ENCODE data around the gene FCHSD2.
"Not testable (repeated sequence)": the region's sequence is repeated elsewhere in the genome, so short reads cannot be mapped to it uniquely, and the experiment has no call there.

Gene FCHSD2

DNA sequence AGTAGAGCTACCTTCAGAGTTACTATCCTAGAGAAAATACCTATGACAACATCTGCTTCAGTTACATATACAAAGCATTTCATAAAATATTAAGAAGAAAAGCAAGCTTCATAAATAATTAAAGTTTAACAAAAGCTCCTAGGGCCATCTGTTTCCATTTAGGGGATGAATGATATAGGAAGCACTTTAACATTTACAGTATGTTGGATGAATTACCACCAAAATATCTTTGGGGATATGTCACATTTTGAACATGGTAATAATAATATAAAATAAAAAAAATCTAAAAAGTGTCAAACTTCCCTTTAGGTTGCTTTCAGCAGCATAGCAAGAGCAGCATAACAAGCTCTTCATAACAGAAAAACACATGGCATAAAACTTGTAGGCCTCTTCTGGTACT, 223.3 kb downstream of the FCHSD2 start:
- no peak for DNase-seq

DNA sequence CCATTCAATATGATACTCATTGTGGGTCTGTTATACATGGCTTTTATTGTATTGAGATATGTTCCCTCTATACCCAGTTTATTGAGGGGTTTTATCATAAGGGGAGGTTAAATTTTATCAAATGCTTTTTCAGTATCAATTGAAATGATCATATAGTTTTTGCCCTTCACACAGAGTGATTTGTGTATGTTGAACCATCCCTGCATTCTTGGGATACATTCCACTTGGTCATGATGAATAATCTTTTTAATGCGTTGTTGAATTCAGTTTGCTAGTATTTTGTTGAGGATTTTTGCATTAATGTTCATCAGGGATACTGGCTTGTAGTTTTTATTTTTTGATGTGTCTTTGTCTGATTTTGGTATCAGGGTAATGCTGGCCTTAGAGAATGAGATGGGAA, 229.9 kb downstream of the FCHSD2 start:
- no peak for DNase-seq

DNA sequence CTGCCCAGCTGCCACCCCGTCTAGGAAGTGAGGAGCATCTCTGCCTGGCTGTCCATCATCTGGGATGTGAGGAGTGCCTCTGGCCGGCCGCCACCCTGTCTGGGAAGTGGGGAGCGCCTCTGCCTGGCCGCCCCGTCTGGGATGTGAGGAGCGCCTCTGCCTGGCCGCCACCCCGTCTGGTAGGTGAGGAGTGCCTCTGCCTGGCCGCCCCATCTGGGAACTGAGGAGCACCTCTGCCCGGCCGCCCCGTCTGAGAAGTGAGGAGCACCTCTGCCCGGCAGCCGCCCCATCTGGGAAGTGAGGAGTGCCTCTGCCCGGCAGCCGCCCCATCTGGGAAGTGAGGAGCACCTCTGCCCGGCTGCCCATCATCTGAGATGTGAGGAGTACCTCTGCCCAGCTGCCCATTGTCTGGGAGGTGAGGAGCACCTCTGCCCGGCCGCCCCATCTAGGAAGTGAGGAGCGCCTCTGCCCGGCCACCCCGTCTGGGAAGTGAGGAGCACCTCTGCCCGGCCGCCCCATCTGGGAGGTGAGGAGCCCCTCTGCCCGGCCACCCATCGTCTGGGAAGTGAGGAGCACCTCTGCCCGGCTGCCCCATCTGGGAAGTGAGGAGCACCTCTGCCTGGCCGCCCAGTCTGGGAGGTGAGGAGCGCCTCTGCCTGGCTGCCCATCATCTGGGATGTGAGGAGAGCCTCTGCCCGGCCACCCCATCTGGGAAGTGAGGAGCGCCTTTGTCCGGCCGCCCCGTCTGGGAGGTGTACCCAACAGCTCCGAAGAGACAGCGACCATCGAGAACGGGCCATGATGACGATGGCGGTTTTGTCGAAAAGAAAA, 232.3 kb downstream of the FCHSD2 start:
- DNase-seq = not testable (repeated sequence)

DNA sequence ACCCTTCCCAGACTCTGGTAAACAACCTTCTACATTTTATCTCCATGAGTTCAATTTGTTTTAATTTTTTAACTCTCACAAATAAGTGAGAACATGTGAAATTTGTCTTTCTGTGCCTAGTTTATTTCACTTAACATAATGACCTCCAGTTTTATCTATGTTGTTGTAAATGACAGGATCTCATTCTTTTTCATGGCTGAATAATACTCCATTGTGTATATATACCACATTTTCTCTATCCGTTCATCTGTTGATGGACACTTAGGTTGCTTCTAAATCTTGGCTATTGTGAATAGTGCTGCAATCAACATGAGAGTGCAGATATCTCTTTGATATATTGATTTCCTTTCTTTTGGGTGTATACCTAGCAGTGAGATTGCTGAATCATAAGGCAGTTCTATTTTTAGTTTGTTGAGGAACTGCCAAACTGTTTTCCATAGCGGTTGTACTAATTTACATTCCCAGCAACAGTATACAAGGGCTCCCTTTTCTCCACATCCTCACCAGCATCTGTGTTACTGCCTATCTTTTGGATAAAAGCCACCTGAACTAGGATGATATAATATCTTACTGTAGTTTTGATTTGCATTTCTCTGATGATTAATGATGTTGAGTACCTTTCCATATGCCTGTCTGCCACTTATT, 234.0 kb downstream of the FCHSD2 start:
- no peak for DNase-seq

DNA sequence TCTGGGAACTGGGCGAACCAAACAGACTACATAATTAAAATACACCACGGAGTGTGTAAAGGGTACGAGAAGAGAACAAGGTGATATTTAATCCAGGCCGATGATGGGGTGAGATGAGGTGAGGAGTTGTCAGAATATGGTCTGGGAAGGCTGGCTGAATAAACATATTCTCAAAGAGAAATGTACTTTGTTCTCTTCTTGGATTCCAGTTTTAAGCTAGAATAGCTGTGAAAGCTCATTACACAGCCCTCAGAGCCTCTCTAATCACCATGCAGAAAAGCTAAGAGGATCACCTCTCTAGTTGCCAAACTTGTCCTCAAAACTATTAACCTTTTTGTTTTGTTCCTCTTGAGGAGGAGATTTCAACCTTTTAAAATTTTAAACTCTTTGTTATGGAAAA, 238.1 kb downstream of the FCHSD2 start:
- no peak for DNase-seq

DNA sequence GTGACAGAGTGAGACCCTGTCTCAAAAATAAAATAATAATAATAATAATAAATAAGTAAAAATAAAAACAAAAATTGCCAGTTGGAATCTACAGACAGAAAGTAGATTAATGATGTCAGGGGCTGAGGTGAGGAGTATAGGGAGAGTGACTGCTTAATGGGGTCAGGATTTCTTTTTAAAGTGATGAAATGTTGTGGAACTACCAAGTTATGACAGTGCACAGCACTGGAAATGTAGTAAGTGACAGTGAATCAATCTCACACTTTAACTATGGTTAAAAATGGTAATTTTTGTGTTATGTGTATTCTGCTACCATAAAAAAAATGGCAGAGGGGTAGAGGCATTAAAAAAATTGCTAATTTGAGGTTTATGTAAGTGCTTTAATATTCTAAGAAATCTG, 240.7 kb downstream of the FCHSD2 start:
- no peak for DNase-seq

DNA sequence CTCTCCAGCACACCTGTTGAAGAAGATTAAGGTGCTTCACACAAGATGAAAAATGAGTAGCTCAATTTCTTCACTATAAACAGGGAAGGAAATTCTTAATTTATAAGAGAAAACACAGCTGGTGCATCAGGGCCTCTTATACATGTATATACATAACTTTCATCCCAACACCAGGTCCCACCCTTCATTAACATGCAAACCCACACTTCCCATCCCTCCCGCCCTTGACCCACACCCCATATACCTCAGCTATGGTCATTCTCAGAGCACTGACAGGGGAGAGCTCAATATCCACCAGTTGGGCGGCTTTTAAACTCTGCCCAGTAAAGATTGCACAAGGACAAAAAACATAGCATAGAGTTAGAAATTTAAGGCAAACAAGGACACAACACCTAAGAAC, 242.1 kb downstream of the FCHSD2 start:
- no peak for DNase-seq

DNA sequence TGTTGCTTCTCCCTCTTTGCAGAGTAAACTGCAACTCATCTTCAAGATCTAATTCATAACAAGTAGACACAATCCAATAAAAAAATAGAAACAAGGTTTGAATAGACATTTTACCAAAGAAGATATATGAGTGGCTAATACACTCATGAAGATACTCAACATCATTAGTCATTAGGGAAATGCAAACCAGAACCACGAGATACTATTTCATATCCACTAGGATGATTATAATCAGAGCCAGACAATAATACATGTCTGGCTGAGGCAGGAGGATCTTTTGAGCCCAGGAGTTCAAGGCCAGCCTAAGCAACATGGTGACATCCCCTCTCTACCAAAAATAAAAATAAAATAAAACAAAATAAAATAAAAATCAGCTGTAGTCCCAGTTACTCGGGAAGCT, 242.9 kb downstream of the FCHSD2 start:
- DNase-seq = no peak

DNA sequence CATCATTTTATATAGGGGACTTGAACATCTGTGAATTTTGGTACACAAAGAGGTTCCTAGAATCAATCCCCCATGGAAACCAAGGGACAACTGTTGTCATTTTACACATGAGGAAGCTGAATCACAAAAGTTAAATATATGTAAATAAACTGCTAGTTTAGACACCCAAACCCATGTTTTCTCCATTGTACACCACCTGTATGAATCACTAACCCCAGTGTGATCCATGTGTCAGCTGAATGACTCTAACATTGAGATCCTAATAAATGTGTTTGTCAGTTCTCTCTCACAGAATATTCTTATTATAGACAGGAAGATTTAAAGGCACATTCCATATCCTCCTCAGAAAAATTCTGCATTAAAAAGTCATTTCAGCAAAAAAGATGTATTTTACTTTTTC, 244.6 kb downstream of the FCHSD2 start:
- DNase-seq = no peak

DNA sequence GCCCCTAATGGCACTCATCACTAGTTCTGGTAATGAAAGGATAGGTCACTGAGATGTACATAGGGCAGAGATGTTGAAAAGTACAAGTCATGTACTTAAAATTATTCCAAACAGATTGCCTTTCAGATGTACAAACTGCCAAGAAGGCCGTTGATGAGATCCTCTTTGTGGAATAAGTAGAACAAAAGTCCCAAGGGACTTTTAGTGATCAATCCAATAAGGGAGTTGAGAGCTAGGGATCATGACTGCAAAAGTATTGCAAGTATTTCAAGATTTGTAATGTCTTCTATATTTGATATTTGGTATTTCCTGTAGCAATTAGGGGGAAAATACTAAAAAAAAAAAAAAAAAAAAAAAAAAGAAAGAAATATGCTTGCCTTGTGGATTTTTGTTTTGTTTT, 245.7 kb downstream of the FCHSD2 start:
- no peak for DNase-seq

DNA sequence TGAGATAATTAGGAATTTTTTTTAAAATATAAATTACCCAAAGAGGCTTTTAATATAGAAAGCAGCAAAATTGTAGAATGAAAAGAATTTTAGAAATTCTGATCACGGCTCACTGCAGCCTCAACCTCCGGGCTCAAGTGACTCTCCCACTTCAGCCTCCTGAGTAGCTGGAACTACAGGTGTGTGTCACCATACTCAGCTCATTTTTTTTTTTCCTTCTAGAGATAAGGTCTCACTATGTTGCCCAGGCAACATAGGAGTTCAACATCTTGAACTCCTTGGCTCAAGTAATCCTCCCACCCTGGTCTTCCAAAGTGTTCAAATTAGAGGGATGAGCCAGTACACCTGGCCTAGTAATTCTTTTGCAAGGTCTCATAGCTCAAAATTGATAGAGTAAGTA, 251.2 kb downstream of the FCHSD2 start:
- DNase-seq = no peak

DNA sequence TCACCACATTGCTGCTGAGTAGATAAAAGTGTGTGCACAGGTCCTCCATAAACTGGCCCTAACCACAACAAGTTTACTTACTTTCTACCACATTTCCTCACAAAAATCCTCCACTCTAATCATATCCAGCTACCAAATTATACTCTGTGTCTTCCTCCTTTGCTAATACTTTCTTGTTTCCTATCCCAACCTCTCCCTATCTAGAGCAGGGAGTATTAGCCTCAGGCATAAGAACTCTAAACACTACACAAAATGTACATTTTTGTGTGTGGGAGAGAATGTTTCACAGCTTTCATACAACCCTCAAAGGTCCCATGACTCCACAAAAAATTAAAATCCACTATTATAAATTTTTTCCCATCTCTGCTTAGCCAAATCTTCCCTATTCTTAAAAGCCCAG, 255.5 kb downstream of the FCHSD2 start:
- no peak for DNase-seq

DNA sequence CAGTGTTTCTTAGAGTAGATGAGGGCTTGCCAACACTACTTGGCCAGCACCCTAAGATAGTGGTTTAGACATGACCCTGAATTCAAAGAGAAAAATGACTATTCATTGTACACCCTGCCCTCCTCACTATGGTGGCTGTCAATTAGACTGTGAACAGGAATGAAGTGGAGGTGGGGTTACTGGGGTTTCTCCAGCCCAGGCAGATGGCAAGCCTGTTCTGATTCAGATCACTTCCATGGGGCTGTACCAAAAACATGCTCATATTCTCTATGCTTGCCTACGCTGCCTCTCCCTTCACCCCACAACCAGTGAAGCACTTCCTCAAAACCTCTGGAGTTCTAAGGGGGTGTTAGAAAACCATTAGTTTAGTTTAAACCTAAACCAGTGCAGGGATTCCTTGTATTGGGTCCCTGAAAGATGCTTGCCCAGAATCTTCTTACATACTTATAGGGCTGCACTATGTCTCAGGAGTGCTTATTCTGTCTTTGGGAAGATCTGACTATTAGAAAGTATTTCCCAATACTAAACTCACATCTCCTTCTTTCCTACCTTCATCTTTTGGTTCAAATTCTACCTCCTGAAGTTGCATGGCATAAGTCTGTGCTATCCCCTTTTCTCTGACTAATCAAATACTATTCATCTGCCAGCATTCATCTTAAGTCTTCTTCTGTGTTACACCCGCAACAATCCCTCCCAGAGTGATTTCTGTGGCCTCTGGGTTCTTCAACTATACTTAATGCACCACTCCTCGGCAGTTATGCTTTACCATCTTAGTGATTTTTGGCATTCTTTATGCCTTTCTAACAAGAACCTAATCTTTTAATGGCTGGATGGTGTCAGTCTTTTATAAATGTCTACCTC, 256.1 kb downstream of the FCHSD2 start:
- DNase-seq = no peak

DNA sequence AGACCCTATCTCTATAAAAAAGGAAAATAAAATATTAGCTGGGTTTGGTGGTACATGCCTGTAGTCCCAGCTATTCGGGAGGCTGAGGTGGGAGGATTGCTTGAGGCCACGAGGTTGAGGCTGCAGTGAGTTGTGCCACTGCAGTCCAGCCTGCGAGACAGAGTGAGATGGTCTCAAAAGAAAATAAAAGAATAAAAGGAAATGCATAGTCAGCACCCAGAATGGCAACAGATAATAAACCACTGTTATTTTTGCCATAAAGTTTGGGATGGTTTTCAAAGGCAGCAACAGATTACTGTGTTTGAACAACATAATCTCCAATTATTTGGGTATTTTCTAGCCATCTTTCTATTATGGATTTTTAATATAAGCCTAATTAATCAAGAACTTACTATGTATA, 266.0 kb downstream of the FCHSD2 start:
- DNase-seq = no peak

DNA sequence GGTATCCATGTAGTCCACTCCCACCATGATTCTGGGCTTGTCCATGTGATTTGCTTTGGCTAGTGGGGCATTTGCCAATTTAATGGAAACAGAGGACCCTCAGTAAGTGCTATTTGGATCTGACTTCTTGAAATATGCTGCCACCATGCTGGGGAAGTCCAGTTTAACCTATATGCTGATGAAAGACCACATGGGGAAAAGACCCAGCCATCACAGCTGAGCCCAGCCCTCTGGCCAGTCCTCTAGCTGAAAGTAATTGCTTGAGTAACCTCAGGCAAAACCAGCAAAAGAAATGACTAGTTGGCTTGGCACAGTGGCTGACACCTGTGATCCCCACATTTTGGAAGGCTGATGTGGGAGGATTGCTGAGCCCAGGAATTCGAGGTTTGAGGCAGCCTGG, 266.4 kb downstream of the FCHSD2 start:
- no peak for DNase-seq

DNA sequence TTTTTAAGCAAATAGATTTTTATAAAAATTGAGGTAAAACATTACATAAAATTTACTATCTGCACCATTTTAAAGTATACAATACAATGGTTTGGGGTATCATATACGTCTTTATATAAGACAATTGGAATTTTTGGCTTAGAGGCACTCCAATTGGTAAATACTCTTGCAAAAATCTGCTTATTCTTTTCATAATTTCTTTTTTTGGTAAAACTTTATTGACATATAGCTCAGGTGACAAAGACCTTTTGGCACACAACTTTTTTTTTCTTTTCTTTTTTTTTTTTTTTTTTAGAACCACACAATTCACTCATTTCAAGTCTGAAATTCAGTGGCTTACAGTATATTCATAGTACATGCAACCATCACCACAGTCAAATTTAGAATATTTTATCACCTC, 270.1 kb downstream of the FCHSD2 start:
- no peak for DNase-seq

DNA sequence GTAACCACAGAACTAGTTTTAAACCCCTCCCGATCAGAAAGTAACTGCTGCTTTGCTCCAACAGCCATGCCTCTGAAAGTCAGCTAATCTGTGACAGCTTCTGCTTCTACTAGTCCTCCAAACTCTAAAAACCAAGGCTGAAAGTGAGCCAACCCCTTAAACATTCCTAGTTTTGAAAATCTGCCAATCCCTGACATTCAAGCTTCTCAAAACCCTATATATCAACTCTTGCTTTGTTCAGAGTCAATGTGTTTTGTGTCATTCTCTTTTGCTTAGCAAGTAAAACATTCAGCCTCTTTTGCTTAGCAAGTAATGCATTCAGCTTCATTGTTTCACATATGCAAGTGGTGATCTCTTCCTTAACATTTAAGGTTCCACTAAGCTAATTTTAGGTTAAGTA, 271.0 kb downstream of the FCHSD2 start:
- DNase-seq = no peak

DNA sequence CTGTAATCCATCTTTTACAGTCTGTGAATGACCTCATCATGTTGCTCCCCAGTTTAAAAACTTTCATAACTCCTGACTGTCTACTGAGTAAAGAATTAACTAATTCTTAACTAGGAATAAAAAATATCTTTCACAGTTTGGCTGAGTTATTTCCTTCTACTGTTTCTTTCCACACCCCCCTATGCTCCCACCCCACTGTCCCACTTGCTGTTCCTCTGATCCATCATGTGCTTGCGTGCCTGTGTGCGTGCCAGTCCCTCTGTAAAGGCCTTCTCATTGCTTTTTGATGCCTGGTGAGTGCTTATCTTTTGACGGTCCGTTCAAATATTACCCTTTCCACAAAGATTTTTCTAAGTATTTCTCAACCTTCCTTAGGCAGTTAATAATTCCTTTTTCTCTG, 272.3 kb downstream of the FCHSD2 start:
- no peak for DNase-seq

DNA sequence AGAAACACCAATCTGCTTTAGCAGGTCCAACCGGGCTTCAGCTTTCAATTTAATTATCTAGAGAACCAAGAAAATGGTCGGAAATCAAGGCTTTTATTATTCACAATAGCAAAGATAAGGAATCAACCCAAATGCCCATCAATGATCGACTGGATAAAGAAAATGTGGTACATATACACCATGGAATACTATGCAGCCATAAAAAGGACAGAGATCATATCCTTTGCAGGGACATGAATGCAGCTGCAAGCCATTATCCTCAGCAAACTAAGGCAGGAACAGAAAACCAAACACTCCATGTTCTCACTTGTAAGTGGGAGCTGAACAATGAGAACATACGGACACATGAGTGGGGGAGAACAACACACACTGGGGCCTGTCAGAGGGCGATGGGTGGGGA, 274.1 kb downstream of the FCHSD2 start:
- DNase-seq = no peak

DNA sequence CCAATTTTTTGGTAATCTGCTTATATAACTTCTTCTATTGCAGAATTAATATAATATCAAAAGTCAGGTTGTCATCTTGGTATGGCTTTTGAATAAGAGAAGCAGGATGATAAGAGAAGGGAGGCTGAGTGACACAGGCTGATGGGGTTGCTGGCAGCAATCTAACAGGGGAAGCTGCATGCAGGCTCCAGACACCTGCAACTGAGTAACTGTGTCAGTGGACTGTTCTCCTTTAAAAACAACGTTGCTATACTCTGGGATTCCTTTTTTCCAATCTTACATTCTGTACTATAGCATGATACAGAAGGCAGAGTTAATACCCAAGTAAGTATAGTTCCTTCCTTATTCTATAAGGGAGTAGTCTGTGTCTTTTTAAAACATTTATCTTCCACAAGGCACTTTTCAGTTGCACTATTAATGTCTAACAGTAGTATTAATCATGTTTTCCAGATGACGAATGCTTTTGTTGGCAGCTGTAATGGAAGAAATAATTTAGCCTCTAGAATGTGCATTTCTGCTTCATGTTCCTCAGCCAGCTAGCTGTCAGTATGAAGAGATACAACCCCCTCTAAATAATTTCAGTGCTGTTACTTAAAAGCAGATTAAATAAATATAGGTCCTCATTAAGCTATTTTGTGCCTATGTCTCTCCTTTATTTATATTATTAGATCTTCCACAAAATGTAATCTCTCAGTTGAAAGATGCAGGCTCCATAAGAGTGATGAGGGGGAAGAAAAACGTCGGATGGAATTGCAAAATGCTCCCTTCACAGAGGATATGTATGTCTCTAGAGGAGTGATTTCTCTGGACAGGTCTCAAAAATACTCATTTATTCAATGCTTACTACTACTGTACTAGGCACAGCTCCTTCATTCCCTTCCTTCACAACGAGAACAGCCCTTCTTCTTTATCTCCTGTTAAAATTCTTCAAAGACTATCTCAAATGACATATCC, 277.1 kb downstream of the FCHSD2 start:
- DNase-seq = no peak

DNA sequence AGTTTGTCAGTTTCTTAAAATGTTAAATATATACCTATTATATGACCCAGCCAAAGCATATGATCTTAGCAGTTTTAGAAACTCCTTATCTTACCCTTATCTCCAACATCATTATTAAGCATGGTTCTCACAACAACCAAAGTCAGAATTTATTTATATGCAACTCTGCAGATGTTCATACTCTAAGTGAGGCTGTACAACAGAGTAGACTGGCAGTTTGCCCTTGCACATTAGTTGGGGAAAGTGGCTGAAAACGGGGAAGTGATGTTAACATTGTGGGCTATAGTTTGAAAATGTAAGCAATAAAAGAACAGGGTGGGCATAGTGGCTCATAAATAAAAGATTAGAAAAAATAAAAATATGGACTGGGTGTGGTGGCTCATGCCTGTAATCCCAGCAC, 278.2 kb downstream of the FCHSD2 start:
- no peak for DNase-seq

DNA sequence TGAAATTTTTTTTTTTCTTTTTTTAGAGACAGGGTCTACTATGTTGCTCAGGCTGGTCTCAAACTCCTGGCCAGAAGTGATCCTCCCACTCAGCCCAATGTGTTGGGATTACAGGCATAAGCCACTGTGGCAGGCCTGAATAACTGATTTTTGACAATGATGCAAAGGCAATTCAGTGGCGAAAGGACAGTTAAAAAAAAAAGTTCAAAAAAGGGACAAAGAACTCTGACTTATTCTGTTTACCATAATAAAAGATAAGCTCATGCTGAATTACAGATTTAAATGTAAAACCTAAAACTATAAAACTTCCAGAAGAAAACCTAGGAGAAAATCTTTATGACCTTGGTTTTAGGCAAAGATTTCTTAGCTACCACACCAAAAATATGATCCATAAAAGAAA, 279.0 kb downstream of the FCHSD2 start:
- no peak for DNase-seq

DNA sequence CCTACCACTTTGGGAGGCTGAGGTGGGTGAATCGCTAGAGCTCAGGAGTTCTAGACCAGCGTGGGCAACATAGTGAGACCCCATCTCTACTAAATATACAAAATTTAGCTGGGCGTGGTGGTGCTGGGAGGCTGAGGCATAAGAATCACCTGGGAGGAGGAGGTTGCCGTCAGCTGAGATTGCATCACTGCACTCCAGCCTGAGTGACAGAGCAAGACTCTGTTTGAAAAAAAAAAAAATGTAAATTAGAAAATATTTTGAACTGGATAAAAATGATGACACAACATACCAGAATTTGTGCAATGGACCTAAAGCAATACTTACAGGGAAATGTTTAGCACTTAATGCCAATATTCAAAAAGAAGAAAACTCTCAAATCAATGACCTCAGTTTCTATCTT, 281.5 kb downstream of the FCHSD2 start:
- DNase-seq = no peak
